Thyroid gland (tissue), 4 donors: ENCODE measurements around the gene PNPLA5.

ENCODE experiments used
- CTCF ChIP-seq, 6 experiments: fragments of 200-600 bp in 3 of 6; fragments of 450-650 bp in 3 of 6; sonication (generic) in 3 of 6; IDR thresholded peaks; one replicate each; pipeline ENCODE4 v1.5.1; 2016 to 2019; ENCODE audit warnings: antibody characterized with exemption in 6 of 6, mild to moderate bottlenecking in 2 of 6, inconsistent platforms in 1 of 6, moderate library complexity in 1 of 6
- POLR2A ChIP-seq, 2 donors: fragments of 450-650 bp; IDR thresholded peaks; one replicate each; pipeline ENCODE4 v1.6.1; 2017; ENCODE audit warnings: antibody characterized with exemption in 2 of 2, mild to moderate bottlenecking in 2 of 2, moderate library complexity in 1 of 2

- TF ChIP-seq CTCF (IDR thresholded peaks at IDR 0.05) (no peak), POLR2A (IDR thresholded peaks at IDR 0.05) (no peak)
Measured at GRCh38 chr22:43876866-43877509, 14.8 kb downstream of the PNPLA5 start.
